Thymus (tissue), 11 donors: ENCODE data around the gene HOXB4. TPM values are rescaled to one million over a fixed set of nuclear protein-coding genes. Genes with fewer than 3 reads are reported as not detected.

Source experiments
- DNase-seq, 9 donors: peaks; one replicate each; pipeline ENCODE4 v3.0.0-alpha.2; 2013; ENCODE audit warnings: low spot score in 9 of 9, low read depth in 6 of 9, missing footprints in 1 of 9
- H3K27ac ChIP-seq, 2 donors: one replicate each; pipeline ENCODE4 v1.5.1; 2013; ENCODE audit warnings: control low read depth in 1 of 2, low read depth in 1 of 2, low read length in 1 of 2, mild to moderate bottlenecking in 1 of 2, moderate library complexity in 1 of 2
- H3K27me3 ChIP-seq, 2 donors: one replicate each; pipeline ENCODE4 v1.5.1; 2013; ENCODE audit warnings: low read length in 1 of 2; ENCODE audit not compliant: control insufficient read depth in 2 of 2, insufficient read depth in 1 of 2
- H3K36me3 ChIP-seq, 2 donors: one replicate each; pipeline ENCODE4 v1.5.1; 2013; ENCODE audit warnings: low read length in 1 of 2, mild to moderate bottlenecking in 1 of 2, moderate library complexity in 1 of 2; ENCODE audit not compliant: control insufficient read depth in 2 of 2, insufficient read depth in 2 of 2
- H3K4me1 ChIP-seq, 2 donors: one replicate each; pipeline ENCODE4 v1.5.1; 2013; ENCODE audit warnings: low read length in 2 of 2; ENCODE audit not compliant: control insufficient read depth in 2 of 2, insufficient read depth in 2 of 2
- H3K4me3 ChIP-seq, 2 donors: one replicate each; pipeline ENCODE4 v1.5.1; 2013; ENCODE audit warnings: low read length in 2 of 2, control low read depth in 1 of 2, mild to moderate bottlenecking in 1 of 2
- H3K9me3 ChIP-seq, 2 donors: one replicate each; pipeline ENCODE4 v1.5.1; 2013; ENCODE audit warnings: low read length in 1 of 2, mild to moderate bottlenecking in 1 of 2; ENCODE audit not compliant: control insufficient read depth in 2 of 2, insufficient read depth in 1 of 2
- WGBS: extraction: QIAGEN DNeasy Blood & Tissue Kit; methylation state at CpG from one replicate; pipeline ENCODE4 v1.1.7; 2013; 5-methylcytosine and 5-hydroxymethylcytosine counted together
- polyA plus RNA-seq: library from polyadenylated mRNA; stranded (reverse); fragments of 200-250 nt; gene quantifications from one replicate; pipeline ENCODE4 v1.2.3, GENCODE V29; 2013
- total RNA-seq: library from RNA; stranded (reverse); fragments of 120-200 nt; gene quantifications from one replicate; pipeline ENCODE4 v1.2.4, GENCODE V29; 2013
- donor health status: healthy.

HOXB4 gene
- total and polyA plus RNA-seq, 2 donors, result 0.90 to 1.5 TPM

GRCh38 chr17:48615963-48616716 lies 38.0 kb upstream of the HOXB4 start:
- H3K27ac ChIP-seq, result no peak overlapping the region
- H3K27me3 ChIP-seq, result peaks cover 90 to 100% of the 10 kb centered on the region in 2 donors
- WGBS, result 49% methylated on average over 17 of the region's 17 CpGs
- H3K9me3 ChIP-seq, result peaks cover 1 to 27% of the 10 kb centered on the region in 2 donors
- DNase-seq, result no peak
- no peak overlapping the region for H3K4me3 ChIP-seq
- H3K4me1 ChIP-seq, result peaks cover under 1 to 28% of the 10 kb centered on the region in 2 donors
- no peaks in the 10 kb centered on the region for H3K36me3 ChIP-seq

GRCh38 chr17:48615047-48615962 lies 37.2 kb upstream of the HOXB4 start, which contains the start of gene HOXB8:
Gene HOXB8, minus strand, starts transcription at chr17:48615292. Its CDS starts 588 bp downstream, at chr17:48614704.
- 17% methylated on average over 41 of the region's 41 CpGs for WGBS
- Histone ChIP-seq H3K27ac (no peak within 1 kb of the TSS), H3K36me3 (no peaks in the 10 kb centered on the region), H3K4me3 (no peak within 1 kb of the TSS), H3K9me3 (peaks cover 1 to 34% of the 10 kb centered on the region in 2 donors), H3K27me3 (peaks cover 90 to 100% of the 10 kb centered on the region in 2 donors), H3K4me1 (peaks cover 7 to 37% of the 10 kb centered on the region in 2 donors)
- DNase-seq, result no peak

DNA sequence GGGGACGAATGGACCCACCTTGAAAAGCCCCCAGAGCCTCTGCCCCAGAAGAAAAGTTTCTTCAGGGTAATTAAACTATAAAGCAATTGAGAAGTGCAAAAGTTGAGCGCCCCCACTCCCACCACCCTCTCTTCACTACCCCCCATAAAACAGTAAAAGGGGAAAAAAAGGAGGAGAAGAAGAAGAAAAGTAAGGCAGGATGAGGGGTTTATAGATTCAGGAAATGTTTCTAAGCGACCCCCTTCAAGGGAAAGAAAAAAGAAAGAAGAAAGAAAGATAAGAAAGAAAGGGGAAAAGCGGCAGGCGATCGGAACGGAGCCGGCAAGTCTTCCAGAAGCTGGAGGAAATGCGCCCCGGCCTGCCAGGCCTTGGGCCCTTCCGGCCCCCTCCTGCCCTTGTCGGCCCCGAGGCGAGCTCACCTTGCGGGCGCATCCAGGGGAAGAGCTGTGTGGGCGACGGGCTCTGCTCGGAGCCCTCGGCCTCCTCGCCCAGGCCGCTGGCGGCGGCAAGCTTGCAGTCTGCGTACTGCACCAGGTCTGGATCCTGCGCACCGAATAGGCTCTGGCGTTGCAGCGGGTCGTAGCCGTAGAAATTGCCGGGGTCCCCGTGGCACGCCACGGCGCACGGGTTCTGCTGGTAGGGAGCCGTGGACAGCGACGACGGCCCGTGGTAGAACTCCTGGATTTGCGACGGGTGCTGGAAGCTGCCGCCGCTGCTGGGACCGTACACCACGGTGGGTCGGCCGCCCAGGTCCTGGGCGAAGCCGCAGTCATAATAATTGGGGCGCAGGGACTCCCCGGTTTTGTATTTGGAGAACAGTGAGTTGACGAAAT lies 35.9 kb upstream of the HOXB4 start:
- DNase-seq, result peak in 1 of 9 donors; percentile 33
- Histone ChIP-seq H3K36me3 (no peaks in the 10 kb centered on the region), H3K27ac (no peak overlapping the region), H3K4me1 (peaks cover 11 to 38% of the 10 kb centered on the region in 2 donors), H3K27me3 (peaks cover 90 to 100% of the 10 kb centered on the region in 2 donors), H3K9me3 (peaks cover 1 to 32% of the 10 kb centered on the region in 2 donors), H3K4me3 (no peak overlapping the region)
- 3% methylated on average over 55 of the region's 55 CpGs for WGBS

GRCh38 chr17:48612854-48613691 lies 34.9 kb upstream of the HOXB4 start:
- H3K4me3 ChIP-seq, result peak overlapping the region in 1 of 2 donors; percentile 31
- H3K4me1 ChIP-seq, result peaks cover 11 to 30% of the 10 kb centered on the region in 2 donors
- peak in 1 of 9 donors; percentile 53 for DNase-seq
- peaks cover 1 to 30% of the 10 kb centered on the region in 2 donors for H3K9me3 ChIP-seq
- no peak overlapping the region for H3K27ac ChIP-seq
- no peaks in the 10 kb centered on the region for H3K36me3 ChIP-seq
- peaks cover 89 to 100% of the 10 kb centered on the region in 2 donors for H3K27me3 ChIP-seq
- 1% methylated on average over 67 of the region's 67 CpGs for WGBS

DNA sequence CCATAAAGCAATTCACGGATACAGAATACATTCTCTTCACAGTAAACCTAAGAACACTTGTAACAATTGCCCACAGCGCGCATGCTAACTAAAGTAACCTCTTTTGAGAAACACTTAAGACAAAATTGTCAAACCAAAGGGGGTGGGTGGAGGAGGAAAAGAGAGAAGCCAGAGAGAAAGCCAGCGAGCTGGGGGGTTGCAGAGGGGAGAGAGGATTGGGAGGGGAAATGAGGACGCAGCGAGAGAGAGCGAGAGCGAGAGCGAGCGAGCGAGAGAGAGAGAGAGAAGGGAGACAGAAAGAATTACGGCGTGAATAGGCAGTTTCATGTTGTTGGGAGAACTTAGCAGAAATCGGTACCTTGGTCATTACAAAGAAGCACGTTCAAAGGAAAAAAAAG lies 34.3 kb upstream of the HOXB4 start:
- Histone ChIP-seq H3K36me3 (no peaks in the 10 kb centered on the region), H3K27ac (no peak overlapping the region), H3K27me3 (peaks cover 83 to 100% of the 10 kb centered on the region in 2 donors), H3K4me3 (peak overlapping the region in 1 of 2 donors; percentile 31), H3K9me3 (peaks cover 1 to 24% of the 10 kb centered on the region in 2 donors), H3K4me1 (peaks cover 11 to 30% of the 10 kb centered on the region in 2 donors)
- DNase-seq, result peak in 1 of 9 donors; percentile 39
- 3% methylated on average over 15 of the region's 15 CpGs for WGBS

DNA sequence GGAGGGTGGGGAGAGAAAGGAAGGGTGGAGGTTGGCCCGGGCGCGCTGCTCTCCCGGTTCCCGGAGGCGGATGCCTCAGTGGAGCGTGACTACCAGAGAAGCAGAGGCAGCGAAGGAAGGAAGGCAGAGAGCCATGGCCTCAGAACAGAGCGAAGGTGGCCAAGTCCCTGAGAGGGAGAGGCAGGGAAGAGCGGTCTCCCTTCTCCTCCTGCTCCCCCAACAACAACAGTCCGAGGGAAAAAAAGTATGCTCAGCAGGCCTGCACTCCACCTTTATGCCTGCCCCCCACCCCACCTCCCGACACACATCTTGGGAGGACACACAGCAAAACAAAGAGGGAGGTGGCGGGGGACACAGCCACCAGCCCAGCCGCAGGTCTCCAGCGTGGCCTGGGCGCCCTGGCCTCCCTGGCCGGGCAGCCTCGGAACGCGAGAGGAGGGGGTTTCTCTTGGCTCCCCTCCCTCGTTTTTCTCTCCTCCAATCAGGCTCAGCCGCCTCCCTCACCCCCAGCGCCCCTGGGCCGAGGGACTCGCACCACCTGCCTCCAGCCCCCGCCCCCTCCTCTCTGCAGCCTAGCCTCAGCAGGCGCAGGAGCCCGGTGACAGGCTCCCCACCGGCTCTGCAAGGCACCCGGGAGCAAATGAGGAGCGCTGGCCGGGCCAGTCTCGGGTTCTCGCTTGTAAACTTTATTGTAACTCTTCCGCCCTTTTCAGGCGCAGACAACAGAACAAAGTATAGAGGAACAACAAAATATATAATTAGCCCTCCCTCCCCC lies 33.7 kb upstream of the HOXB4 start:
- peaks cover 1 to 20% of the 10 kb centered on the region in 2 donors for H3K9me3 ChIP-seq
- WGBS, result 4% methylated on average over 36 of the region's 36 CpGs
- H3K4me1 ChIP-seq, result peaks cover 11 to 30% of the 10 kb centered on the region in 2 donors
- DNase-seq, result no peak
- peak overlapping the region in 1 of 2 donors; percentile 65 for H3K4me3 ChIP-seq
- H3K27me3 ChIP-seq, result peaks cover 82 to 100% of the 10 kb centered on the region in 2 donors
- no peak overlapping the region for H3K27ac ChIP-seq
- no peaks in the 10 kb centered on the region for H3K36me3 ChIP-seq

GRCh38 chr17:48611213-48611612 lies 33.1 kb upstream of the HOXB4 start:
- peaks cover 81 to 100% of the 10 kb centered on the region in 2 donors for H3K27me3 ChIP-seq
- peak overlapping the region; percentile 45 to 65 for H3K4me3 ChIP-seq
- no peak for DNase-seq
- H3K36me3 ChIP-seq, result no peaks in the 10 kb centered on the region
- H3K4me1 ChIP-seq, result peaks cover 11 to 30% of the 10 kb centered on the region in 2 donors
- WGBS, result 2% methylated on average over 22 of the region's 22 CpGs
- peaks cover 1 to 16% of the 10 kb centered on the region in 2 donors for H3K9me3 ChIP-seq
- H3K27ac ChIP-seq, result no peak overlapping the region
